GM12878 (cell line): ENCODE measurements around the gene CA10. TPM values are rescaled to one million over a fixed set of nuclear protein-coding genes. Genes with fewer than 3 reads are reported as not detected.

Source experiments
- ATAC-seq: fragments of 200-7000 bp; cut with Tn5 transposase; 3 replicates; pipeline ENCODE4 v1.9.1; 2020; ENCODE audit warnings: mild to moderate bottlenecking, moderate library complexity
- BruUV-seq: library from RNA; stranded (reverse); fragments of 400-500 nt; replicated peaks from 2 replicates; lab custom pipeline; 2021; lab: Mats Ljungman, UMichigan
- CTCF ChIA-PET: fragments of 300-600 bp; sonication (Branson Sonifier 250); formaldehyde crosslinking; extraction: SDS; loops from one replicate; lab custom pipeline; 2021; ENCODE audit warnings: inconsistent platforms; lab: Yijun Ruan, JAX
- POLR2A ChIA-PET: fragments of 350-600 bp; formaldehyde crosslinking; extraction: SDS; loops from one replicate; lab custom pipeline; 2021; ENCODE audit warnings: inconsistent platforms; lab: Charles Lee
- RAD21 ChIA-PET: fragments of 300-600 bp; sonication (Branson Sonifier 250); formaldehyde crosslinking; loops from one replicate; lab custom pipeline; 2023; ENCODE audit warnings: antibody characterized with exemption; ENCODE audit not compliant: unreplicated experiment; lab: Charles Lee
- SMC1A ChIA-PET: fragments of 300-600 bp; sonication (Branson Sonifier 250); formaldehyde crosslinking; loops from one replicate; lab custom pipeline; 2023; ENCODE audit not compliant: unreplicated experiment, uncharacterized antibody; lab: Charles Lee
- DNase-seq: peaks from one replicate; pipeline ENCODE4 v3.0.0-alpha.2; 2011; ENCODE audit warnings: low read depth, low spot score
- FAIRE-seq: peaks from 3 replicates; lab custom pipeline; 2011; peaks lifted over from hg19 to GRCh38; lab: Jason Lieb, UNC
- H2AFZ ChIP-seq: 2 replicates; pipeline ENCODE4 v1.6.0; 2011; ENCODE audit warnings: low read depth, low read length, control low read depth; ENCODE audit not compliant: control insufficient read depth
- H3K27ac ChIP-seq: 2 replicates; pipeline ENCODE4 v1.5.1; 2011; ENCODE audit warnings: control low read depth; ENCODE audit not compliant: control insufficient read depth, insufficient read depth
- H3K27me3 ChIP-seq, 2 experiments: replicated peaks in 1 of 2; 2 replicates each; pipeline versions ENCODE4 v1.6.0 to v1.6.1; 2011; ENCODE audit warnings: low read length in 1 of 2; ENCODE audit not compliant: control insufficient read depth in 2 of 2, insufficient read depth in 2 of 2
- H3K36me3 ChIP-seq, 2 experiments: 2 replicates each; pipeline ENCODE4 v1.5.1; 2011; ENCODE audit warnings: low read length in 1 of 2; ENCODE audit not compliant: control insufficient read depth in 2 of 2, insufficient read depth in 2 of 2
- H3K4me1 ChIP-seq: 2 replicates; pipeline ENCODE4 v1.6.1; 2011; ENCODE audit warnings: mild to moderate bottlenecking, low read length, moderate library complexity, mixed read lengths; ENCODE audit not compliant: control insufficient read depth, insufficient read depth
- H3K4me2 ChIP-seq: 2 replicates; pipeline ENCODE4 v1.6.0; 2011; ENCODE audit warnings: control low read depth; ENCODE audit not compliant: control insufficient read depth, insufficient read depth
- H3K4me3 ChIP-seq: fragments of 200-600 bp; sonication (generic); 2 replicates; pipeline ENCODE4 v1.5.1; 2016
- H3K79me2 ChIP-seq: 2 replicates; pipeline ENCODE4 v1.6.0; 2011; ENCODE audit warnings: low read length; ENCODE audit not compliant: control insufficient read depth, insufficient read depth
- H3K9ac ChIP-seq: 2 replicates; pipeline ENCODE4 v1.8.0; 2011; ENCODE audit warnings: low read length, control low read depth, mixed read lengths; ENCODE audit not compliant: control insufficient read depth, insufficient read depth
- H3K9me3 ChIP-seq: replicated peaks from 3 replicates; pipeline ENCODE4 v1.5.1; 2011; ENCODE audit warnings: mild to moderate bottlenecking, low read length; ENCODE audit not compliant: control insufficient read depth, insufficient read depth
- H4K20me1 ChIP-seq: 2 replicates; pipeline ENCODE4 v1.6.0; 2011; ENCODE audit not compliant: control insufficient read depth, insufficient read depth
- ESRRA ChIP-seq: IDR thresholded peaks from 2 replicates; pipeline ENCODE4 v1.6.1; 2012; ENCODE audit warnings: mild to moderate bottlenecking, low read length, improper control_type of control experiment
- WGBS: methylation state at CpG from one replicate; pipeline ENCODE4 v1.1.6; 2016; ENCODE audit warnings: low lambda C conversion rate; ENCODE audit not compliant: insufficient replicate concordance, insufficient coverage; ENCODE audit errors: missing lambda C conversion rate; 5-methylcytosine and 5-hydroxymethylcytosine counted together
- in situ Hi-C: fragments of 300-500 bp; cut with MboI; formaldehyde crosslinking; loops from 9 replicates; pipeline ENCODE4 v1.14.3; 2018; ENCODE audit warnings: mixed read lengths
- intact Hi-C: fragments of 100-400 bp; cut with micrococcal nuclease; formaldehyde crosslinking; loops from one replicate; pipeline ENCODE4 v1.14.2; 2022; ENCODE audit not compliant: unreplicated experiment
- polyA plus RNA-seq, 11 experiments: library from polyadenylated mRNA; depleted of rRNA in 4 of 11; unstranded in 6 of 11; stranded (reverse) in 5 of 11; fragments of >200 nt; fragmentation: Nextera tagmentation in 4 of 11; fragmentation: Illumina TruSeq in 1 of 11; extraction: Ambion mirVana in 4 of 11; extraction: Trizol in 1 of 11; gene quantifications; 1 replicate in 1 of 11; 2 replicates in 10 of 11; pipeline versions ENCODE4 v1.2.1 to v1.2.3, GENCODE V29; 2011 to 2016; ENCODE audit warnings: inconsistent platforms in 2 of 11, missing spikeins in 2 of 11, low read depth in 1 of 11
- total RNA-seq, 4 experiments: library from RNA; depleted of rRNA in 3 of 4; stranded (reverse); fragments of >200 nt in 3 of 4; fragmentation: Illumina TruSeq in 1 of 4; extraction: Trizol in 1 of 4; gene quantifications; 2 replicates each; pipeline versions ENCODE4 v1.2.1 to v1.2.3, GENCODE V29; 2013 to 2021
- TF ChIP-seq, protein P1 (sequence below): fragments of 450-650 bp; IDR thresholded peaks from 2 replicates; pipeline ENCODE4 v1.6.1; 2017; ENCODE audit warnings: antibody characterized with exemption, mild to moderate bottlenecking, moderate library complexity
- TF ChIP-seq, protein P2 (sequence below): fragments of 450-650 bp; IDR thresholded peaks from 2 replicates; pipeline ENCODE4 v1.6.1; 2016; ENCODE audit warnings: mild to moderate bottlenecking

The CA10 gene
- total and polyA plus RNA-seq, 10 of the 15 experiments (the other 5 are each of a cell fraction or from before 2014, with no cell fraction given), result not detected

DNA sequence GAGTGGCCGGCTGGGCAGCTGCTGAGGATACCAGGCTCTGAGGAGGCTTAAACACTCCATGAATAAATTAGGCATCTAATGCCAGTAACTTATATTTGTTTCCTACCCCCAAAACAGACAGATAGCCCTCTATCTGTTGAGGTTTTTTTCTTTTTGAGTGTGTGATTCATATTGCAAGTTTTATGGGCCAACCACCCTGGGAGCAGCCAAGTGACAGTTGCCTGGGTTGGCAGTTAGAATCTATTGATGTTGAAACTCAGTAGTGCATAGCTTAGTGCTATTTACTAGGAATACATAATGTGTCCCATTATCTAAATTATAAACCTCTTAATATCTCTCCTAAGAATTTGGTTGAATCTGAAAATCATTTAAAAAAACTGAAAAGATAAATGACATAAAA, 397.4 kb downstream of the CA10 start:
- CTCF ChIA-PET, result no interaction called here
- Histone ChIP-seq H3K27ac (no peak overlapping the region), H3K4me1 (no peaks in the 10 kb centered on the region), H3K4me2 (no peak overlapping the region), H3K9me3 (no peaks in the 10 kb centered on the region), H3K79me2 (no peaks in the 10 kb centered on the region), H3K9ac (no peak overlapping the region), H3K27me3 (no peaks in the 10 kb centered on the region), H3K4me3 (no peak overlapping the region), H2AFZ (no peak overlapping the region), H4K20me1 (no peaks in the 10 kb centered on the region), H3K36me3 (no peaks in the 10 kb centered on the region)
- RAD21 ChIA-PET, result no interaction called here
- SMC1A ChIA-PET, result no interaction called here
- intact Hi-C loops, result no loop called here
- FAIRE-seq (no peak), ATAC-seq (no peak), DNase-seq (no peak)
- WGBS, result 0% methylated on average over 1 of the region's 1 CpG
- TF ChIP-seq ESRRA, result no peak
- TF ChIP-seq, protein P1, sequence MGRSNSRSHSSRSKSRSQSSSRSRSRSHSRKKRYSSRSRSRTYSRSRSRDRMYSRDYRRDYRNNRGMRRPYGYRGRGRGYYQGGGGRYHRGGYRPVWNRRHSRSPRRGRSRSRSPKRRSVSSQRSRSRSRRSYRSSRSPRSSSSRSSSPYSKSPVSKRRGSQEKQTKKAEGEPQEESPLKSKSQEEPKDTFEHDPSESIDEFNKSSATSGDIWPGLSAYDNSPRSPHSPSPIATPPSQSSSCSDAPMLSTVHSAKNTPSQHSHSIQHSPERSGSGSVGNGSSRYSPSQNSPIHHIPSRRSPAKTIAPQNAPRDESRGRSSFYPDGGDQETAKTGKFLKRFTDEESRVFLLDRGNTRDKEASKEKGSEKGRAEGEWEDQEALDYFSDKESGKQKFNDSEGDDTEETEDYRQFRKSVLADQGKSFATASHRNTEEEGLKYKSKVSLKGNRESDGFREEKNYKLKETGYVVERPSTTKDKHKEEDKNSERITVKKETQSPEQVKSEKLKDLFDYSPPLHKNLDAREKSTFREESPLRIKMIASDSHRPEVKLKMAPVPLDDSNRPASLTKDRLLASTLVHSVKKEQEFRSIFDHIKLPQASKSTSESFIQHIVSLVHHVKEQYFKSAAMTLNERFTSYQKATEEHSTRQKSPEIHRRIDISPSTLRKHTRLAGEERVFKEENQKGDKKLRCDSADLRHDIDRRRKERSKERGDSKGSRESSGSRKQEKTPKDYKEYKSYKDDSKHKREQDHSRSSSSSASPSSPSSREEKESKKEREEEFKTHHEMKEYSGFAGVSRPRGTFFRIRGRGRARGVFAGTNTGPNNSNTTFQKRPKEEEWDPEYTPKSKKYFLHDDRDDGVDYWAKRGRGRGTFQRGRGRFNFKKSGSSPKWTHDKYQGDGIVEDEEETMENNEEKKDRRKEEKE, result no peak
- TF ChIP-seq, protein P2, sequence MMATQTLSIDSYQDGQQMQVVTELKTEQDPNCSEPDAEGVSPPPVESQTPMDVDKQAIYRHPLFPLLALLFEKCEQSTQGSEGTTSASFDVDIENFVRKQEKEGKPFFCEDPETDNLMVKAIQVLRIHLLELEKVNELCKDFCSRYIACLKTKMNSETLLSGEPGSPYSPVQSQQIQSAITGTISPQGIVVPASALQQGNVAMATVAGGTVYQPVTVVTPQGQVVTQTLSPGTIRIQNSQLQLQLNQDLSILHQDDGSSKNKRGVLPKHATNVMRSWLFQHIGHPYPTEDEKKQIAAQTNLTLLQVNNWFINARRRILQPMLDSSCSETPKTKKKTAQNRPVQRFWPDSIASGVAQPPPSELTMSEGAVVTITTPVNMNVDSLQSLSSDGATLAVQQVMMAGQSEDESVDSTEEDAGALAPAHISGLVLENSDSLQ, result no peak
- no TSS peak for BruUV-seq
- POLR2A ChIA-PET, result no interaction called here
- in situ Hi-C loops, result no loop called here
